KMS-11 (cell line): Measurements from ENCODE around the gene DBNDD1.

Experiments
- H2AFZ ChIP-seq: fragments of 200-600 bp; sonication (generic); 2 replicates; pipeline ENCODE4 v1.6.1; 2016; ENCODE audit warnings: antibody characterized with exemption, mixed run types, low read depth
- H3K27ac ChIP-seq: fragments of 200-600 bp; sonication (generic); 2 replicates; pipeline ENCODE4 v1.6.1; 2016; ENCODE audit warnings: mild to moderate bottlenecking, mixed run types
- H3K27me3 ChIP-seq: fragments of 200-600 bp; sonication (generic); 2 replicates; pipeline ENCODE4 v1.6.1; 2017; ENCODE audit warnings: mild to moderate bottlenecking, low read depth, mixed run types, moderate library complexity; ENCODE audit not compliant: insufficient read depth
- H3K36me3 ChIP-seq: fragments of 200-600 bp; sonication (generic); 2 replicates; pipeline ENCODE4 v1.6.1; 2017; ENCODE audit warnings: mild to moderate bottlenecking, mixed run types; ENCODE audit not compliant: insufficient read depth
- H3K4me1 ChIP-seq: fragments of 200-600 bp; sonication (generic); 2 replicates; pipeline ENCODE4 v1.6.1; 2016; ENCODE audit warnings: mild to moderate bottlenecking, low read depth, mixed run types; ENCODE audit not compliant: poor library complexity, severe bottlenecking
- H3K4me2 ChIP-seq: fragments of 200-600 bp; sonication (generic); 2 replicates; pipeline ENCODE4 v1.7.0; 2016; ENCODE audit warnings: mild to moderate bottlenecking, mixed run types
- H3K4me3 ChIP-seq: fragments of 200-600 bp; sonication (generic); IDR thresholded peaks from 2 replicates; pipeline ENCODE4 v1.6.1; 2017; ENCODE audit warnings: low read depth, low read length, mixed read lengths; ENCODE audit not compliant: insufficient read depth
- H3K79me2 ChIP-seq: fragments of 200-600 bp; sonication (generic); 2 replicates; pipeline ENCODE4 v1.6.1; 2016; ENCODE audit warnings: low read depth, mixed run types; ENCODE audit not compliant: insufficient read depth
- H3K9ac ChIP-seq: fragments of 200-600 bp; sonication (generic); 2 replicates; pipeline ENCODE4 v1.6.1; 2016; ENCODE audit warnings: mild to moderate bottlenecking, mixed run types
- H4K20me1 ChIP-seq: fragments of 200-600 bp; sonication (generic); 2 replicates; pipeline ENCODE4 v1.6.1; 2016; ENCODE audit warnings: mild to moderate bottlenecking, mixed run types; ENCODE audit not compliant: insufficient read depth
- CTCF ChIP-seq: fragments of 200-600 bp; sonication (generic); conservative IDR thresholded peaks from 2 replicates; pipeline ENCODE4 v1.6.1; 2017; ENCODE audit warnings: low read depth, mild to moderate bottlenecking, antibody characterized with exemption, low read length, moderate library complexity, mixed read lengths

DBNDD1 gene

DNA sequence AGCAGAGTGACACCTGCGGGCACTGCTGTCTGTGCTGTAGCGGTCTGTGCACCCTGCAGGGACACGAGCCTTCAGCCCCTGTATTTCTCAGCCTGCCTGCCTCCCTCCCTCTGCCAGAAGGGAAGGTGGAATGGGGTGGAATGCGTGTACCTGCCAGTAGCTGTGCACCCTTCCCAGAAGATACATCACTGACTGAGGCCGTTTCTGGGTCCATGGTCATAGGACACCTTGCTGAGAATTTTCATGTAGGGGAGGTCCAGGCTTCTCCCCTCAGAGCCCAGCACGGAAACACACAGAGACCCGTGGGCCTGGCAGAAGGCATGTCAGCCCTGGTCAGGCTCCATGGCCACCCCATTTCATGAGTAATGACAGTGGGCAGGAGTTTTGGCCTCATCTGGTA is 16.5 kb downstream of the DBNDD1 start:
- H3K36me3 ChIP-seq = no peaks in the 10 kb centered on the region
- H3K79me2 ChIP-seq = no peaks in the 10 kb centered on the region
- no peak overlapping the region for H3K27ac ChIP-seq
- no peak for TF ChIP-seq CTCF
- no peaks in the 10 kb centered on the region for H4K20me1 ChIP-seq
- no peak overlapping the region for H2AFZ ChIP-seq
- H3K4me1 ChIP-seq = peaks cover 9% of the 10 kb centered on the region
- H3K4me3 ChIP-seq = no peak overlapping the region
- H3K4me2 ChIP-seq = no peak overlapping the region
- no peak overlapping the region for H3K9ac ChIP-seq
- H3K27me3 ChIP-seq = no peaks in the 10 kb centered on the region

- Histone ChIP-seq H3K9ac (no peak overlapping the region), H3K4me1 (peaks cover 9% of the 10 kb centered on the region), H3K4me3 (no peak overlapping the region), H3K79me2 (no peaks in the 10 kb centered on the region), H3K27ac (no peak overlapping the region), H4K20me1 (no peaks in the 10 kb centered on the region), H3K27me3 (no peaks in the 10 kb centered on the region), H3K4me2 (no peak overlapping the region), H2AFZ (no peak overlapping the region), H3K36me3 (no peaks in the 10 kb centered on the region)
- TF ChIP-seq CTCF = no peak
These were observed 17.3 kb downstream of the DBNDD1 start for GRCh38 chr16:90001761-90002503.

- Histone ChIP-seq H3K9ac (no peak overlapping the region), H4K20me1 (no peaks in the 10 kb centered on the region), H2AFZ (no peak overlapping the region), H3K79me2 (no peaks in the 10 kb centered on the region), H3K27me3 (no peaks in the 10 kb centered on the region), H3K4me2 (no peak overlapping the region), H3K36me3 (no peaks in the 10 kb centered on the region), H3K4me3 (no peak overlapping the region), H3K4me1 (peaks cover 9% of the 10 kb centered on the region), H3K27ac (no peak overlapping the region)
- no peak for TF ChIP-seq CTCF
These were observed 18.4 kb downstream of the DBNDD1 start for GRCh38 chr16:90000733-90001427.

DNA sequence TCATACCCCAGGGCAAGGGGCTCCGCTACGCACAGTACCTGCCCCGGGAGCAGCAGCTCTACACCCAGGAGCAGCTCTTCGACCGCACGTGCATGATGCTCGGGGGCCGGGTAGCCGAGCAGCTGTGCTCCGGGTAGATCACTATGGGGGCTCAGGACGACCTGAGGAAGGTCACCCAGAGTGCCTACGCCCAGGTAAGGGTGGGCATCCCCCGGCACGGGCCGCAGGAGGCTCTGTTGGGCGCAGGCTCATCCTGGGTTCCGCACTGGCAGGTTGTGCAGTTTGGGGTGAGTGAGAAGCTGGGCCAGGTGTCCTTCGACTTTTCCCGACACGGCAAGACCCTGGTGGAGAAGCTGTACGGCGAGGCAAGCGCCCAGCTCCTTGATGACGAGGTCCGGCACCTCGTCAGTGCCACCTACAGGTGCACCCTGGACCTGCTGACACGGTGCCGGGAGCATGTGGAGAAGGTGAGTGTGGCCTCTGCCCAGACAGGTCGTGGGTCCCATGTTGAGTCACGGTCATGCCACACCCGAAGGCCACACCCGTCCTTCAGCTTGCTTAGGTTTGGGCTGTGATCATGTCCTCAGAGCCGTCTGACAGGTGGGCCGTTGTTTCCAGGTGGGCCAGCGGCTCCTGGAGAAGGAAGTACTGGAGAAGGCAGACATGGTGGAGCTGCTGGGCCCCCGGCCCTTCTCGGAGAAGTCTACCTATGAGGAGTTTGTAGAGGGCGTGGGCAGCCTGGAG is 19.3 kb downstream of the DBNDD1 start:
- no peak for TF ChIP-seq CTCF
- Histone ChIP-seq H2AFZ (no peak overlapping the region), H4K20me1 (no peaks in the 10 kb centered on the region), H3K9ac (no peak overlapping the region), H3K36me3 (no peaks in the 10 kb centered on the region), H3K79me2 (no peaks in the 10 kb centered on the region), H3K27ac (no peak overlapping the region), H3K27me3 (no peaks in the 10 kb centered on the region), H3K4me3 (no peak overlapping the region), H3K4me1 (peaks cover 9% of the 10 kb centered on the region), H3K4me2 (no peak overlapping the region)
